Measurements from ENCODE around the gene CANT1. TPM values are rescaled to one million over a fixed set of nuclear protein-coding genes. Genes with fewer than 3 reads are reported as not detected.

CANT1 gene
- total RNA-seq, 1 experiment from 2014 or later = 97.1 TPM

DNA sequence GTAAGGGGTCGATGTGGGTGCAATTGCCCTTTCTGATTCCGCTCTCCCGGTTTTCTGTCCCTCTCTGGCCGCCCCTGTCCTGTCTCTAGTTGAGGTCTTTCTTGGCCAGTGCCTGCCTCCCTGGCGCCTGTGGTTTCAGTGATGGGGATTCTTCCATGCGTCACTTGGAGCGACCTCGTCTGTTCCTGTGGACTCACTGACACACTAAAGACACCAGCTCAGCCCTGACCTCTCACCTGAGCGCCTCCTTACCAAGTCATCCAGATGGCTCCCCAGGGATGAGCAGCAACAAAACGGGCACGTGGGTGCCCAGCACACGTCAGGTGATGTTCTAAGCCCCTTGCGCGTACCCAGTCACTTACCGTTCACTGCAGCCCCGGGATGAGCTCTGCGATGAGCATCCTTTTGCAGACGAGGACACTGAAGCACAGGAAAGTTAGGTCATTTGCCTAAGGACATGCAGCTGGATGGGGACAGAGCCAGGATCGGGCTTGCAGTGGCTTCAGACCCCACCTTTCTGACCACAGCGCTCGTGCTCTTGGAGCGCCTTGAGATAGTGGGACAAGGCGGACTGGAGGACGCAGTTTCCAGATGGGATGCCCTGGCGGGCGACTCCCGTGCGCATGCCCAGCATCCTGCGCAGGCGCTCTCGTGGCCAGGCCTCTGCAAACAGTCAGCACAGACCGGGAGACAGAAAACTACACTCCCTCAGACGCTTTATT, 18.4 kb downstream of the CANT1 start:
- TF ChIP-seq REST (IDR thresholded peaks at IDR 0.05; ENCODE audit: low read depth) = no peak
- TF ChIP-seq MAX (IDR thresholded peaks at IDR 0.05) = no peak
- no peak for TF ChIP-seq ZBTB33 (IDR thresholded peaks at IDR 0.05; ENCODE audit: extremely low read depth, insufficient replicate concordance, low read length)
- TF ChIP-seq ZFX (IDR thresholded peaks at IDR 0.05) = no peak
- TF ChIP-seq SIN3A (IDR thresholded peaks at IDR 0.05; ENCODE audit: low read depth) = no peak
- intact Hi-C loops (cut with micrococcal nuclease) = no loop called here
- H3K79me2 ChIP-seq (ENCODE audit: insufficient read depth, low read length) = peaks cover 28% of the 10 kb centered on the region
- H3K4me3 ChIP-seq (replicated peaks in 1 of 2; ENCODE audit: low read depth in 1 of 2, low read length in 2 of 2) = no peak overlapping the region
- H3K4me2 ChIP-seq (ENCODE audit: low read length) = no peak overlapping the region
- H3K4me1 ChIP-seq (ENCODE audit: control insufficient read depth in 1 of 2, insufficient read depth in 2 of 2, low read length in 2 of 2) = peaks cover 13 to 25% of the 10 kb centered on the region in 2 experiments
- no TSS peak for BruUV-seq (replicated peaks)
- DNase-seq (ENCODE audit: low read depth, low spot score) = no peak
- ATAC-seq = no peak
- no peaks in the 10 kb centered on the region for H3K27me3 ChIP-seq (ENCODE audit: insufficient read depth, low read length)
- H4K20me1 ChIP-seq (ENCODE audit: insufficient read depth) = no peaks in the 10 kb centered on the region; the same call in 1 of the 2 replicates
- H3K36me3 ChIP-seq (ENCODE audit: control insufficient read depth in 1 of 2, insufficient read depth in 2 of 2, low read length in 2 of 2) = peaks cover 31 to 57% of the 10 kb centered on the region in 2 experiments; a peak in 3 of 4 replicates
- no peak overlapping the region for H3K9ac ChIP-seq (ENCODE audit: low read length)
- H3K27ac ChIP-seq (ENCODE audit: low read depth, low read length) = no peak overlapping the region
- CTCF ChIA-PET = interaction anchor here (1.4 kb wide), 1 partner anchor 18 kb away, joined by 3 read pairs; the partner anchor contains the start of gene CANT1
- no peaks in the 10 kb centered on the region for H3K9me2 ChIP-seq (ENCODE audit: insufficient read depth)
- POLR2A ChIA-PET = no interaction called here
- RAD21 ChIA-PET (ENCODE audit: low non-redundant PET in 1 of 2, low total read pairs in 2 of 2, uncharacterized antibody in 2 of 2, unreplicated experiment in 2 of 2) = no interaction called here
- H3K9me3 ChIP-seq (ENCODE audit: control insufficient read depth in 1 of 2, insufficient read depth in 1 of 2, low read depth in 1 of 2, low read length in 2 of 2) = no peaks in the 10 kb centered on the region
- no peak overlapping the region for H2AFZ ChIP-seq (ENCODE audit: low read depth, low read length, poor library complexity, severe bottlenecking)

Data from HCT116 (cell line).